ENCODE data around the gene ERC1. TPM values are rescaled to one million over a fixed set of nuclear protein-coding genes. Genes with fewer than 3 reads are reported as not detected.

The ERC1 gene
- total RNA-seq, 1 donor from 2014 or later, result 54.2 TPM

- no peak for ATAC-seq
Measured at GRCh38 chr12:1459339-1459738, 468.3 kb downstream of the ERC1 start.

- no peak for ATAC-seq
Measured at GRCh38 chr12:1463073-1463905, 472.3 kb downstream of the ERC1 start.

- no peak for ATAC-seq
Measured at GRCh38 chr12:1464925-1465324, 473.9 kb downstream of the ERC1 start.

- no peak for ATAC-seq
Measured at GRCh38 chr12:1465990-1466389, 475.0 kb downstream of the ERC1 start.

GRCh38 chr12:1466481-1467154 lies 475.6 kb downstream of the ERC1 start:
- ATAC-seq, result no peak

- no peak for ATAC-seq
Measured at GRCh38 chr12:1467710-1468109, 476.7 kb downstream of the ERC1 start.

- ATAC-seq, result no peak
Measured at GRCh38 chr12:1469070-1469469, 478.0 kb downstream of the ERC1 start.

GRCh38 chr12:1470051-1470450 lies 479.0 kb downstream of the ERC1 start:
- no peak for ATAC-seq

GRCh38 chr12:1471224-1471623 lies 480.2 kb downstream of the ERC1 start:
- no peak for ATAC-seq

GRCh38 chr12:1473418-1473817 lies 482.4 kb downstream of the ERC1 start:
- no peak for ATAC-seq

- ATAC-seq, result no peak
Measured at GRCh38 chr12:1474041-1474573, 483.1 kb downstream of the ERC1 start.

GRCh38 chr12:1474574-1475153 lies 483.6 kb downstream of the ERC1 start:
- ATAC-seq, result no peak

- ATAC-seq, result peak; percentile 33
Measured at GRCh38 chr12:1479645-1480044, 488.6 kb downstream of the ERC1 start.

GRCh38 chr12:1481326-1481725 lies 490.3 kb downstream of the ERC1 start:
- ATAC-seq, result no peak

GRCh38 chr12:1481906-1482305 lies 490.9 kb downstream of the ERC1 start:
- no peak for ATAC-seq

GRCh38 chr12:1488908-1489381 lies 497.9 kb downstream of the ERC1 start:
- peak; percentile 31 for ATAC-seq

- no peak for ATAC-seq
Measured at GRCh38 chr12:1491983-1492697, 501.1 kb downstream of the ERC1 start.

- ATAC-seq, result no peak
Measured at GRCh38 chr12:1493781-1494565, 502.9 kb downstream of the ERC1 start.

- no peak for ATAC-seq
Measured at GRCh38 chr12:1494856-1495255, 503.8 kb downstream of the ERC1 start.

GRCh38 chr12:1496162-1496900 lies 505.3 kb downstream of the ERC1 start:
- peak; percentile 68 for ATAC-seq

- no peak for ATAC-seq
Measured at GRCh38 chr12:1497161-1497560, 506.1 kb downstream of the ERC1 start.

Measured in esophagus mucosa (tissue), 1 donor.